A549 (cell line): ENCODE results near the gene NRXN3. TPM values are rescaled to one million over a fixed set of nuclear protein-coding genes. Genes with fewer than 3 reads are reported as not detected.

Source experiments
- ATAC-seq, 2 experiments: fragments of 200-7000 bp in 1 of 2; fragments of >200 bp in 1 of 2; cut with Nextera tagmentation in 1 of 2; cut with Tn5 transposase in 1 of 2; 3 replicates each; pipeline versions ENCODE4 v1.8.0 to v1.9.1; 2018 to 2020; ENCODE audit warnings: mild to moderate bottlenecking in 1 of 2, moderate library complexity in 1 of 2
- CTCF ChIA-PET: fragments of 300-600 bp; sonication (Branson Sonifier 250); formaldehyde crosslinking; extraction: SDS; loops from one replicate; lab custom pipeline; 2021; ENCODE audit warnings: antibody characterized with exemption, inconsistent platforms; lab: Yijun Ruan, JAX
- POLR2A ChIA-PET: fragments of 350-600 bp; formaldehyde crosslinking; extraction: SDS; loops from one replicate; lab custom pipeline; 2021; ENCODE audit warnings: antibody characterized with exemption, inconsistent platforms; lab: Yijun Ruan, JAX
- DNase-seq, 2 experiments: peaks; one replicate each; pipeline versions ENCODE4 v3.0.0 to v3.0.0-alpha.2; 2011 to 2016; ENCODE audit warnings: low read depth in 1 of 2, low spot score in 1 of 2
- FAIRE-seq: peaks from 2 replicates; lab custom pipeline; 2011; peaks lifted over from hg19 to GRCh38; lab: Jason Lieb, UNC
- H3K27ac ChIP-seq, 2 experiments: fragments of >200 bp; sonication (Bioruptor Twin); formaldehyde crosslinking; 3 replicates each; pipeline ENCODE4 v1.5.1; 2016 to 2017
- H3K4me1 ChIP-seq: fragments of >200 bp; sonication (Bioruptor Twin); formaldehyde crosslinking; 3 replicates; pipeline ENCODE4 v1.6.1; 2016
- H3K4me2 ChIP-seq: fragments of >200 bp; sonication (Bioruptor Twin); formaldehyde crosslinking; 3 replicates; pipeline ENCODE4 v1.6.1; 2016
- H3K4me3 ChIP-seq: fragments of >200 bp; sonication (Bioruptor Twin); formaldehyde crosslinking; 3 replicates; pipeline ENCODE4 v1.5.1; 2016
- H3K9me3 ChIP-seq: fragments of >200 bp; sonication (Bioruptor Twin); formaldehyde crosslinking; 3 replicates; pipeline ENCODE4 v1.6.1; 2016
- BHLHE40 ChIP-seq: IDR thresholded peaks from 2 replicates; pipeline ENCODE4 v1.6.1; 2012; ENCODE audit warnings: low read depth, low read length, inconsistent platforms
- CHD4 ChIP-seq: fragments of 200-600 bp; sonication (generic); IDR thresholded peaks from 2 replicates; pipeline ENCODE4 v1.6.1; 2016; ENCODE audit warnings: antibody characterized with exemption, mild to moderate bottlenecking, borderline replicate concordance
- EHF ChIP-seq: fragments of 250-450 bp; sonication (Bioruptor Pico); IDR thresholded peaks from 2 replicates; pipeline ENCODE4 v1.5.0; 2020; ENCODE audit warnings: mild to moderate bottlenecking
- FOSB ChIP-seq: fragments of 250-450 bp; sonication (Bioruptor Pico); IDR thresholded peaks from 2 replicates; pipeline ENCODE4 v1.5.0; 2020; ENCODE audit warnings: mild to moderate bottlenecking, moderate library complexity
- GATA3 ChIP-seq: IDR thresholded peaks from 2 replicates; pipeline ENCODE4 v1.6.1; 2012; ENCODE audit warnings: borderline replicate concordance
- HEYL ChIP-seq: fragments of 250-450 bp; sonication (Bioruptor Pico); IDR thresholded peaks from 2 replicates; pipeline ENCODE4 v1.8.0; 2021; ENCODE audit warnings: mild to moderate bottlenecking, moderate library complexity
- HOXA7 ChIP-seq: fragments of 250-450 bp; sonication (Bioruptor Pico); IDR thresholded peaks from 2 replicates; pipeline ENCODE4 v1.5.0; 2020; ENCODE audit warnings: mild to moderate bottlenecking, moderate library complexity
- HOXB13 ChIP-seq: fragments of 250-450 bp; sonication (Bioruptor Pico); IDR thresholded peaks from 2 replicates; pipeline ENCODE4 v1.5.0; 2020; ENCODE audit warnings: low read depth, mild to moderate bottlenecking, moderate library complexity
- KDM5A ChIP-seq: fragments of 200-600 bp; sonication (generic); IDR thresholded peaks from 2 replicates; pipeline ENCODE4 v1.6.1; 2016; ENCODE audit warnings: antibody characterized with exemption, mild to moderate bottlenecking
- MAFK ChIP-seq: fragments of 450-650 bp; IDR thresholded peaks from 2 replicates; pipeline ENCODE4 v1.6.1; 2014; ENCODE audit not compliant: partially characterized antibody
- MAZ ChIP-seq: fragments of 150-350 bp; IDR thresholded peaks from 2 replicates; pipeline ENCODE4 v1.6.1; 2014; ENCODE audit warnings: antibody characterized with exemption, low read depth, low read length, borderline replicate concordance
- NPAS2 ChIP-seq: fragments of 250-450 bp; sonication (Bioruptor Pico); IDR thresholded peaks from 2 replicates; pipeline ENCODE4 v1.8.0; 2022; ENCODE audit warnings: mild to moderate bottlenecking, moderate library complexity, borderline replicate concordance
- POLR2A ChIP-seq: IDR thresholded peaks from 2 replicates; pipeline ENCODE4 v1.6.1; 2012; ENCODE audit warnings: mild to moderate bottlenecking, low read length
- SREBF2 ChIP-seq: fragments of 450-650 bp; IDR thresholded peaks from 2 replicates; pipeline ENCODE4 v1.6.1; 2014; ENCODE audit warnings: mild to moderate bottlenecking, moderate library complexity
- TFCP2L1 ChIP-seq: fragments of 250-450 bp; sonication (Bioruptor Pico); IDR thresholded peaks from 2 replicates; pipeline ENCODE4 v1.5.0; 2021; ENCODE audit warnings: mild to moderate bottlenecking
- ZFP36 ChIP-seq: fragments of 450-650 bp; IDR thresholded peaks from 2 replicates; pipeline ENCODE4 v1.6.1; 2014; ENCODE audit warnings: borderline replicate concordance; ENCODE audit not compliant: partially characterized antibody
- ZNF302 ChIP-seq: fragments of 250-450 bp; sonication (Bioruptor Pico); IDR thresholded peaks from 2 replicates; pipeline ENCODE4 v1.9.0; 2021; ENCODE audit warnings: inconsistent platforms, mild to moderate bottlenecking, moderate library complexity
- ZSCAN20 ChIP-seq: fragments of 250-450 bp; sonication (Bioruptor Pico); IDR thresholded peaks from 2 replicates; pipeline ENCODE4 v1.8.0; 2022; ENCODE audit warnings: mild to moderate bottlenecking, moderate library complexity
- WGBS: methylation state at CpG from one replicate; pipeline ENCODE4 v1.1.6; 2017; ENCODE audit errors: missing lambda C conversion rate; 5-methylcytosine and 5-hydroxymethylcytosine counted together
- polyA plus RNA-seq, 4 experiments: library from polyadenylated mRNA; depleted of rRNA in 3 of 4; stranded (reverse); fragments of >200 nt; fragmentation: RNase III in 1 of 4; extraction: RNeasy Plus Mini Kit Qiagen cat#74134 plus additional on column Dnase treatment in 1 of 4; gene quantifications; 2 replicates in 3 of 4; 3 replicates in 1 of 4; pipeline ENCODE4 v1.2.3, GENCODE V29; 2011 to 2017
- TF ChIP-seq, protein P1 (sequence below): fragments of >200 bp; sonication (Bioruptor Twin); formaldehyde crosslinking; IDR thresholded peaks from 3 replicates; pipeline ENCODE4 v1.6.1; 2016
- TF ChIP-seq, protein P2 (sequence below): fragments of 450-650 bp; IDR thresholded peaks from 2 replicates; pipeline ENCODE4 v1.6.1; 2014; ENCODE audit warnings: antibody characterized with exemption
- TF ChIP-seq, protein P3 (sequence below): fragments of 250-450 bp; sonication (Bioruptor Pico); IDR thresholded peaks from 2 replicates; pipeline ENCODE4 v1.5.0; 2020; ENCODE audit warnings: low read depth, mild to moderate bottlenecking, moderate library complexity

Gene NRXN3
- polyA plus RNA-seq, 2 of the 4 experiments (the other 2 are of a cell fraction): 0.62 to 2.3 TPM

DNA sequence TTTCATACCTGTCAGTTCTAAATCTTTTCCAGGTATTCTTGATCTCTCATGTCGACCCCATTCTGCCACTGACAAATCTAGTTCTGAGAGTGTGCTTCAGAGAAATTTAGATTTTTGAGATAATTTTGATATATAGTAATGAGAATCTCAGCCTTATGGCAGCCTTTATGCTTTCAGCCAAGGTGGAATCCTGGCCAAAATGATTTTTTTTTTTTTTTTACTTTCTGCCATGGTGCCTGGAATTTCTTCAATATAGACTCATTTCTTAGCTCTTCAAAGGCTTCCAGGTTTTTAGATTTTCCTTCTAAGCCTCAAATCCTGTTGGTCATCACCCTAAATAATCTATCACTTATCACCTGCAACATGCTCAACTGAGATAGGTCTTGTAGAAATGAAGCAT lies 926.6 kb downstream of the NRXN3 start:
- H3K4me3 ChIP-seq: no peak overlapping the region
- TF ChIP-seq EHF (CRISPR knock-in tag) (no peak), MAFK (no peak), SREBF2 (no peak), HOXB13 (CRISPR knock-in tag) (no peak), MAZ (no peak)
- TF ChIP-seq, all 56 proteins: peak for 0
- DNase-seq (no peak), ATAC-seq (no peak), FAIRE-seq (no peak)
- Histone ChIP-seq H3K27ac (no peak overlapping the region), H3K9me3 (no peaks in the 10 kb centered on the region), H3K4me2 (no peak overlapping the region), H3K4me1 (no peaks in the 10 kb centered on the region)
- CTCF ChIA-PET: no interaction called here
- WGBS: 4% methylated on average over 1 of the region's 1 CpG
- POLR2A ChIA-PET: no interaction called here

DNA sequence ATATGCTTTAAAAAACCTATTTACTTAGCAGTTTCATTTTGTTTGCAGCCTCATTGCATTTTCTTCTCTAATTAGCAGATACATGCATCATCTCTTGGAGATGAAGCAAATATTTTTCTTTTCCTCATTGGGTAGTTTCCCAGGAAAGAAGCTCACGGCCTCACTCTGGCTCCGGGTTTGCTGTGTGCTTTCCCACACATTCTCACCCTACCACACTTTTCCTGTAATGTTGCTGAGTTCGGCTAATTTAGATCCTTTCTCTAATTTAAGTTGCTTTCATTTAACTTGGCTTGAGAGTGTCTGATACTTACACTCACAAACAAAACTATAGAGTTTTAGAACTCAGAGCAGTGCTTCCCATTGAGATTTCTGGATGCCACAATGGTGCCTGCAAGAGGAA lies 928.2 kb downstream of the NRXN3 start:
- DNase-seq (no peak), ATAC-seq (no peak), FAIRE-seq (no peak)
- H3K9me3 ChIP-seq: no peaks in the 10 kb centered on the region
- ChIA-PET CTCF (no interaction called here), POLR2A (no interaction called here)
- no peak overlapping the region for H3K27ac ChIP-seq
- TF ChIP-seq CHD4 (no peak), HEYL (no peak), BHLHE40 (no peak), KDM5A (no peak), NPAS2 (CRISPR knock-in tag) (no peak), FOSB (CRISPR knock-in tag) (no peak), HOXA7 (CRISPR knock-in tag) (no peak)
- TF ChIP-seq, protein P1, sequence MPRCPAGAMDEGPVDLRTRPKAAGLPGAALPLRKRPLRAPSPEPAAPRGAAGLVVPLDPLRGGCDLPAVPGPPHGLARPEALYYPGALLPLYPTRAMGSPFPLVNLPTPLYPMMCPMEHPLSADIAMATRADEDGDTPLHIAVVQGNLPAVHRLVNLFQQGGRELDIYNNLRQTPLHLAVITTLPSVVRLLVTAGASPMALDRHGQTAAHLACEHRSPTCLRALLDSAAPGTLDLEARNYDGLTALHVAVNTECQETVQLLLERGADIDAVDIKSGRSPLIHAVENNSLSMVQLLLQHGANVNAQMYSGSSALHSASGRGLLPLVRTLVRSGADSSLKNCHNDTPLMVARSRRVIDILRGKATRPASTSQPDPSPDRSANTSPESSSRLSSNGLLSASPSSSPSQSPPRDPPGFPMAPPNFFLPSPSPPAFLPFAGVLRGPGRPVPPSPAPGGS: no peak
- no peak overlapping the region for H3K4me3 ChIP-seq
- WGBS: 15% methylated on average over 3 of the region's 3 CpGs
- no peak overlapping the region for H3K4me2 ChIP-seq
- H3K4me1 ChIP-seq: no peaks in the 10 kb centered on the region

DNA sequence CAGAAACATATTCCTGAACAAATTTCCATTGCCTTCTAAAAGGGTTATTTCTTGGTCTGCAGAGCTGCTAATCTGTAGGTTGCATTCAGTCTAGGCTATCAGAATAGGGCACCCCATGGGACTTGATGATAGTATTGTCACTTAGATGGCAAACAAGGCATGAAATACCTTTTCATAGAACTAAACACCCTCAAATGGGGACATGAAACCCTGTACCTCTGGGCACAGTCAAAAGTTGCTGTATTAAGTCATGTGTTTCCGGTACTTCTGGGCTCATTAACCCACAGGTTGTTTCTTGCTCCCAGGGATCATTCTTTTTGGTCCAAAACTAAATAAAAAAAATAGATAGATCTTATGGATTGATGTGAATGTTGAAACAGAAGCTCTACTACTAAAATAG lies 930.4 kb downstream of the NRXN3 start:
- DNase-seq (no peak), FAIRE-seq (no peak), ATAC-seq (no peak)
- ChIA-PET CTCF (no interaction called here), POLR2A (no interaction called here)
- TF ChIP-seq BHLHE40 (no peak), ZFP36 (no peak), HEYL (no peak), TFCP2L1 (CRISPR knock-in tag) (no peak), MAZ (no peak), SREBF2 (no peak), FOSB (CRISPR knock-in tag) (no peak), NPAS2 (CRISPR knock-in tag) (no peak), ZSCAN20 (CRISPR knock-in tag) (no peak), ZNF302 (no peak), GATA3 (no peak), POLR2A (no peak)
- TF ChIP-seq, protein P2, sequence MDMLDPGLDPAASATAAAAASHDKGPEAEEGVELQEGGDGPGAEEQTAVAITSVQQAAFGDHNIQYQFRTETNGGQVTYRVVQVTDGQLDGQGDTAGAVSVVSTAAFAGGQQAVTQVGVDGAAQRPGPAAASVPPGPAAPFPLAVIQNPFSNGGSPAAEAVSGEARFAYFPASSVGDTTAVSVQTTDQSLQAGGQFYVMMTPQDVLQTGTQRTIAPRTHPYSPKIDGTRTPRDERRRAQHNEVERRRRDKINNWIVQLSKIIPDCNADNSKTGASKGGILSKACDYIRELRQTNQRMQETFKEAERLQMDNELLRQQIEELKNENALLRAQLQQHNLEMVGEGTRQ: no peak
- TF ChIP-seq, protein P3, sequence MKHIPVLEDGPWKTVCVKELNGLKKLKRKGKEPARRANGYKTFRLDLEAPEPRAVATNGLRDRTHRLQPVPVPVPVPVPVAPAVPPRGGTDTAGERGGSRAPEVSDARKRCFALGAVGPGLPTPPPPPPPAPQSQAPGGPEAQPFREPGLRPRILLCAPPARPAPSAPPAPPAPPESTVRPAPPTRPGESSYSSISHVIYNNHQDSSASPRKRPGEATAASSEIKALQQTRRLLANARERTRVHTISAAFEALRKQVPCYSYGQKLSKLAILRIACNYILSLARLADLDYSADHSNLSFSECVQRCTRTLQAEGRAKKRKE: no peak
- Histone ChIP-seq H3K4me2 (no peak overlapping the region), H3K4me3 (no peak overlapping the region), H3K27ac (no peak overlapping the region), H3K4me1 (no peaks in the 10 kb centered on the region), H3K9me3 (no peaks in the 10 kb centered on the region)
- WGBS: 14% methylated on average over 1 of the region's 1 CpG
